Measurements from ENCODE around the gene KCNMA1.
A peak's percentile ranks its signal among the peaks of the same experiment; 100 is the strongest.

KCNMA1 gene

DNA sequence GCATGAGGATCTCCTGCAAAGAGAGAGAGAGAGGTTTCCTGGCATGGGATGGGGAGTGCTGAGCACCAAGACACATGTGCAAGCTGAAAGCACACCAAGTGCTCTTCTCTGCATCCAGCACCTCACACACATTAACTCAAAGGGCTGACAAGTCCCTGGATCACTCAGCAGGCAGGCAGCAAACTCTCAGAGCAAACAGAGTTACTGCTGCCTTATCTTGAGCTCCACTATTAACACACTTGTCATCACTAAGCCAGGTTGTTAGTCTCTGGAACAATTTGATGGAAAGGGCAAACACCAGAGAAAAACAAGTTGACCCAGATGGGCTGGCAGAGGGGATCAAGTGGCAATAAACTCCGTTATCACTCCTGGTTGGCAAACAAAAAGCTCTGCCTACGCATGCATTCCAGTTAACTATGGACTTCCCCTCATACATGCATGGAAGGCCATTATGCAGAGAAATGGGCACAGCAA lies 349.9 kb downstream of the KCNMA1 start:
- DNase-seq, result no peak

DNA sequence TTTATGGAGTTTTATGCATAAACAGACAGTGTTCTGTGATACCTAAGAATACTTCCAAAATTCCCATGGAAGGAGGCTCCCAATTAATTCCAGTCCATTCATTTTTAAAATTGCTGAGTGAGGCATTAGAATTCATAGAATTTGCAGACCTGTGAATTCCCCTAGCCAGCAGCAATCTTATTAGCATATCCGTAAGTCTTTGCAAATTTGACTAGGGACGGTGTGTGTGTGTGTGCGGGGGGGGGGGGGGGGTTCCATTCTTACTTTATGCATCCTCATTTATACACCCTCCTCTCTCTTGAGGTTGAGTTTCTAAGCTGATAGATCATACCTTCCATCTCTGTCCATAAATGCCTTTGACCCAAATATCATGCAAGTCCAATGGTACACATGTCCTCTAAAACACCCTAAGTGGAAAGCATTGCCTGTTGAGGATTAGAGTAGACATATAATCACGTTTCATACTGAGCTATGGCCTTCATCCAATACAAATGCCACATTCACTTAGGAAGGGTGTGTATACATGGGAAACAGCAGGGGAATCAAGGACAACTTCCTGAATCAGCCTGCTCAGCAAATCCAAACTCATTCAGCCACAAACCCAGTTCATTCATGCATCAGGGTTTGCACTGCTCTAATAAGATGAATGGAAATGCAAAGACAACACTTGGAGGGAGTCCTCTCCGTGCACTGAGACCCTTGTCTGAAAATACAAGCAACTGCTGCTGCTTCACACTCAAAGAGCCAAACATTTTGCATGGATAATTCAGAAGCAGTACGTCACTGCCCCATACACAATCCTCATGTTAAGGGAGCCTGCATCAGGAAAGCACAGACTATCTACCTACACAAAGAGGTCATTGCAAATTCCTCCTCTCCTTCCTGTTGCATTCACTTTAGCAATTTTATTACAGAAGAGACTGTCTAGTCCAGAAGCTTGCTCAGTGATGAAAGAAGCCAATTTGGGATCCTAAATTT lies 350.8 kb downstream of the KCNMA1 start:
- no peak for DNase-seq

DNA sequence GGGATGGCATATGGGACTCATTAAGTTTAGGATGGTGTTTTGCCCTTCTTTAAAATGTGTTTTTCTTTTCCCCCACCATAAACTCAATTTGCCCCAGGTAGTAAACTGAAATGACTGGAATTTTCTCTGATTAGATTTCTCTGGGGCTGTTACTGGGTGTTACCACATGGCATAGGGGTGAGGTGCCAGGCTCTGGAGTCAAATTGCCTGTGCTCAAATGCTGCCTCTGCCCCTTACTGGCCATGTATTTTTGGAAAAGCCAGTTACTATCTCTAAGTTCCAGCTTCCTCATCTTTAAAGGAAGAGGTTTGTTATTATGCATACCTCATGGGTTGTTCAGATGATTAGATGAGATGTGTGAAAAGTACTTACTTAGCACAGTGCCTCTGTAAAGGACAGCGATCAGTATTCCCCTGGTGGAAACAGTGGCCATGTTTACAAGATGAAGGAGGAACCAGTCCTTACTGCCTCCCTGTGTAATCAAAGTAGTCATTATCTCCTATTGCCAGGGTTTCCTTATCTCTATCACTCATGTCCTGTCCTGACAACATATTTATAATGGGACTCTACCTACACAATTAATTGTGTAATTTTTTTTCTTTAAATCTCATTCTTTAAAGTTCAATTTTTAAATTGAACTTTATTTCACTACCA lies 352.0 kb downstream of the KCNMA1 start:
- no peak for DNase-seq

DNA sequence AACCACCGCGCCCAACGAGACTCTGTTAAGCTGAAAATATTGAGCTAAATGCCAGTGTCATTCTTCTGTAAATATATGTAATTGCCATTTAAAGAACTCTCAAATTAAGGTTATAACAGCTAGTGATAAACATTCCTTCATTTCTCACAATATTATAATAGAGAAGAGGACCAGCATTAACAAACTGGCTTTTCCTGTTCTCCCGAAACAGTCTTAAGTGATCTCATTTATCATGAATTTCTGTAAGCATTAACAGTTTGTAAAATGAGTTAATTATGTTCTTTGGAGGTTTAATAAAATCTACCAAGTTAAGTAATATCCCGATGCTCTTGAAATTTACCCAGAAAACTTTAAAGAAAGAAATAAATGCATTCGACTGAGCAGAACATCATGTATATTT lies 352.8 kb downstream of the KCNMA1 start:
- DNase-seq, result no peak

DNA sequence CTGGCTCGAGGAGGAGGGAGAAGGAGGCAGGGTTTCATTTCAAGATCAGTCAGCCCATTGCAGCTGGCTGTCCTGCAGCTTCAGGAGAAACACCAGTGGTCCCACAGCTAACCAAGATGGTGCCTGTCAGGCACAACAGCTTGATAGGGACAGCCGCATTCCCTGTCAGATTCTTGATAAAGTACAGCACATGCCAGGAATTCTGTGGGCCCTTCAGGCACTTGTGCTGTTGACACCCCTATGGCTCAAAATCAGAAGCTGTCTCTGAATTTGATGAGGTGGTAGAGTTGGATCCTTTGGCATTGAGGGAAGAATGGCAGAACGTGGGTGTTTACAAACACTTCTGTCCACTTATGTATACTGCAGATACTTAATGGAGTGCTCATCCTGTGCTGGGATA lies 354.3 kb downstream of the KCNMA1 start:
- no peak for DNase-seq

DNA sequence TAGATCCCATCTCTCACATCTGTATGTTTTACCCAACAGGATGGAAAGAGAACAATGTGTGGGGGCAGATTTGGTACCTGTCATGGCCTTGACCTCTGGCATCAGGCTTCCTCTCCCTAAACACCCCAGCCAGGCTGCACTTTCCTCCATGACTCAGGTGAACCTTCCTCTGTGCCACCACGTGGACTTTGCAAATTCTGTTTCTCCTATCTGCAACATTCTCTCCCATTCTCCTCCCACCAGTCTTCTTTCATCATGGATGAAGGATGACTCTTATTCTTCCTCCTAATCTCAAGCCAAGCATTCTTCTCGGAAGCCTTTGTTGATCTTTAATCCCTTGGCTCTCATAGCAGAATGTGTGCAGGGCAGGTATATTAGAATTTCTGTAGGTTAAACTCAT lies 355.4 kb downstream of the KCNMA1 start:
- no peak for DNase-seq

DNA sequence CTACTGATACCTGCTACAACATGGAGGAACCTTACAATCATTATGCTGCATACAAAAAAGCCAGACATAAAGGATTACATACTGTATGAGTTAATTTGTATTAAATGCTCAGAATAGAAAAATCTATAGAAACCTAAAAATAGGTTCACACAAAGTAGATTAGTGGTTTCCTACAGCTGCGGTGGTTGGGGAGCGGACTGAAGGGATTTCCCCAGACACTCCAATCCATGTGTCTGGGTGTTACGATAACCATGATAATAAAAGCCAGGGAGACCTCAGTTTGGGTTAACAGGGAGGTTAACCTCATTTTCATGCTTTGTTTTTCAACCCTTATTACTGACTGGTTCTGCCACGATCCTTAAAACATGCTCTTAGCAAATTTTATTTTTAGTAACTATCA lies 355.9 kb downstream of the KCNMA1 start:
- peak; percentile 14 for DNase-seq

DNA sequence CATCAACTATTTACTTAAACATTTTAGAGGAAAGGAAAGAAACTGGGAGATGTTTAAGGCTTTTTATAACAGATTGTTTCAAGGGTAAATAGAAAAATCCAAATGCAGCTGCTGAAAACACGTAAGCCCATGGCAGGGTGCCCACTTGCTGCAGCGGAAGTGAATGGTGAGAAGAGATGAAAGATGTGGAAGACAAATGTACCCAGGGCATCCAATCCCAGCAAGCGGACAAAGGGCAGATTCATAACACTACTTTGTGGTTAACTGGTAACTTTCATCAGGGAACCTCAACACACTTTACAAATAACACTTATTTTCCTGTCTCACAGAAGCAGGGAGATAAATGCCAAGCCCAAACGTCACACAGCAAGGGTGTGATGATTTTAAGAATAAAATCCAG lies 358.4 kb downstream of the KCNMA1 start:
- DNase-seq, result no peak

DNA sequence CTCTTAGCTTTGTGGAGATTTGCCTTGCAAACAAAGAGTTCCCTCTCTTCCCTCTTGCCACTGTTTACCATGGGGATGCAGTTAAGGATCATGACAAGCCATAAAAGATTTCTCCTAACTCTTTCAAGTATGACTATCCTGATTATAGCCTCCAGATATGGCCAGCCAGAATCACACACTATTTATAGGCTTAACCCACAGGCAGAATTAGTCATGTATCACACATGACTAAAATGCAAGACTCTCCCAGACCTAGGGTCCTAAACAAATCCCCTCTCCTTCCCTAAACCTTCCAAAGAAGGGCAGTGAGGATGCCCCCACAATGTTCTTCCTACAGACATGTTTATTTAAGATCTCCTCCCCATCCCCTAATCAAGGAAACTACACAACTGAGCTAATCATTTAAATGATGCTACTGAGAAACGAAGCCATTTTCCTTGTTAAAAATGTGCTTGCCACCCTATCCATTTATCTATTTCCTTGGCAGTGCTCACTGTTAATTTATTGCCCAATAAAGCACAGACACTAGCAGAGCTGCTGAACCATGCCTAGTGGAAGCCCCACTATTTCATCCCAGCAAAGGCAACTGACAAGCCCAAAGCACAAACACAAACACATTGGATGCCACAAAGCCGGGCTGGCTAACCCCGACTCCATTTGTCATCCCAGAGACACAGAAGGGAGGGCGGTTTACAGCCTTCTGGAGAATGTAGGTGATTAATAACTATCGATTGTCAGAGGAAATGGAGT lies 363.4 kb downstream of the KCNMA1 start:
- peak; percentile 13 for DNase-seq

DNA sequence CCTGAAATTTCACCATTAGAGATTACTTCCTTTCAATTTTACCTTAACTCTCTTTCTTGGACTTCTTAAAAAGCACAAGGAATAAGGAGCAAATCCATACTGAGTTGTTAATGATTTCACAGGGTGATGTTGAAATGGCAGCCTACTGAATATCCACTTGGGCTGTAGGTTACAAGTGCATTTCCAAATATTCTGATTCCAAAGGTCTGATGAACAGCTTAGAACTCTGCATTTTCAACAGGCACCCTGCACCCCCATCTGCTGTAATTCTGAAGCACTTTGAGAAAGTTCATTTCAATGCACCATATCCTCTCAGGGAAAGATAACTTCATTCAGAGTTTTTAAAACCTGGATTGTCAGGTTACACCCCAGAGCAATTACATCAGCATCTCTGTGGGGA lies 368.4 kb downstream of the KCNMA1 start:
- no peak for DNase-seq

DNA sequence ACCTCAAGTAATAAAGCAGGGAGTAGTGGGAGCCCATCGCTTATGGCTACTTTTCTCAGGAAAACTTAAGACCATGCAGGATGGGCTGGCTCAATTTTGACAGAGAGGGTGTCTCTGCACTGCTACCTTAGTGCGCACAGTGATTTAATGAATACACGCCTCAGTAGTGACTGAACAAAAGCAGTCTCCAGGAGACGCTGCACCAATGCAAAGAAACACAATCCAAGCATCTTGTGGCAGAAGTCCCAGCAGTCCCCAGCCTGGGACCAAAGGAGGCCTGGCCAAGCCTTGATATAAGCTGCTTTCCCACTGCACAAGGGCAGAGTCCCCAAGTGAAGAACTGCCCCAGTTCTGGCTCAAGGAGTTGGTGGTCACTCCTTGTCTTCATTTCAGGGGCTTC lies 368.9 kb downstream of the KCNMA1 start:
- DNase-seq, result no peak

DNA sequence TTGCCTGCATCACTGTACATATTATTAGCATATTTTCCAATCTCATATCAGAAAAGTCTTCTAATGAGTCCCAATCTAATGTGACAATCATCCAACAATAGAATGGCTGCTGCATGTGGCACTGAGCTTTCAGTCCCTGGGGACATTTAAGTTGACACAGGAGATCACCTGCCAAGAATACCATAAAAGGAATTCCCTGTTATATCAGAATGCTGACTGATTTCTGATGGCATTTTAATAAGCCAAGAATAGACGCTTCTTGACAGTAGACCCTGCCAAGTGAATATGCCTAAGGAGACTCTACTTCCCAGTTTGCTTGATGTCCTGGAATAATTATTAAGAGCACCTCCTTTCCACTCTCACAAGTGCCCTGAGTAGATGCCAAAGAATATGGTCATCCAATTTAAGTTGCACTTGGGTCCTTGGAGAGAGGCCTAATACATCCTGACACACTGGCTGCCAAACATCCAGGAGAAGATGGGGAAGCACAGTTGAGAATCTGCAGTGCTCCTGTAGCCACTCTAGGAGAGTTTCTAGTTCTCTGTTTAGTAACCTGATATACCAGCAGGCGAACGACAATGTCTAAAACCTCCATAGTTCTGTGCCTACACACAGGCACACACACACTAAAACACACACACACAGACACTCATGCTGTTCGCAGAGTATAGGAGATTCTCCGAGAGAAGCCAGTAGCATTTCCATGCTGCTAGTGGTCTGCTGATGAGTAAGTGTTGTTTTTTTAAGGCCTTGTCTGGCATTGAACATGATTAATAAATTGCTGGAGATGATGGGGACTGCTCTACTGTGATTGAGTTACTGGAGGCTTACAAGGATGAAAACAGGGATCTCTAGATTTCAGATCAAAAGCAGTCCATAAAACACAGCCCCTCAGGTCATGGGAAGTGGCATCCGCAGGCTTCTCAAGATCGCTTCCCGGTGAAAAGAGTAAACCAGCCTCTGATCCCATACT lies 369.6 kb downstream of the KCNMA1 start:
- no peak for DNase-seq

DNA sequence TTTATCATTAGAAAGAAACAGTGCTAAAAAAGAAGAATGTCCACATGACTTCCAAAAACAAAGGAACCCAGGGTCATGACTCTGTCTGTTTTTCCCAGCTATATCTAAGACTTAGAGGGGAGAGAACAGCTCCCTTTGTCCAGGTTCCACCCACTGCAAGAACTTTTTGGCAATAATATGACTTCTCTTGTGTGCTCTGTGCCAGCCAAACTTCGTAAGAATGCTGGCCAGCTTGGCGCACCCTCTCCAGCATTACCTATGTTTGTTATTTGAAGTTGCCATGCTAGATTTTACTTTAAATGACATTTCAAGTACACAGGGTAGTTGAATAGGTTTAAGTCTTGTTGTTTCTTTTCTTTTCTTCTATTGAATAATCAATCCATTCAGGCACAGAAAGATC lies 371.4 kb downstream of the KCNMA1 start:
- DNase-seq, result no peak

DNA sequence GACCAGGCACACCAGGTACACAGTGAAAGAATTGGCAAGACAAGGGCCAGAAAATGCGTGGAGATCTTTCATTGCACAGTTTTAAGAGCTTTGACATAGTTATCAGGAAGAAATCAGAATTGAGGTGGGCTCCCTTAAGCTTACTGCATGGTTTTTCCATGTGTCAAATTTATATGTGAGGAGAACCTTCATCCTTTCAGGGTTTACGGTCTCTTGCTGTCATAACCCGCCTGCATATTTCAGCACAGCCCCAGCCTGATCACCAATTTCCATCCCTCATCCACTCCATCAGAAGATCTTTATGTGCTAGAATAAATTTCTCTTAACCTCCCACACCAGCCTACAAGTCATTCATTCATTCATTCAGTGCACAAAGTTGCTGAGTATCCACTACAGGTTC lies 373.1 kb downstream of the KCNMA1 start:
- no peak for DNase-seq

DNA sequence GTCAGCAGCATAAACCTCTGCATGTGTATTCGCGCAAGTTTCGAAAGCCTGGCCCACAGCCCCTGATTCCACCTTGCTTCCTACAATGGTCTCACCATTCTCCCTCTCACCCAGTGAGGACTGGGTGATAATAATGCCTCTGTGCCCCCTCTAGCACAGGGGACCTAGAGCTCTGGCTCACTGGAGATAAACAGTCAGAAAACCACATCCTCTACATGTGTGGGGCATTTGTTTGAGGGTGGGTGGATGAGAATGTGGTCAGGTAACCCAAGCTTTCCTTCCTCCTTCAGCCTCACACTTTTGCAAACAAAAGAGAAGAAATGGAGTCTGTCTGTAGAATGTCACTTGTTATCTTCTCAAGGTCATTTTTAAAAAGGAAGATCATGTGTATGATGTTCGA lies 373.5 kb downstream of the KCNMA1 start:
- DNase-seq, result no peak

DNA sequence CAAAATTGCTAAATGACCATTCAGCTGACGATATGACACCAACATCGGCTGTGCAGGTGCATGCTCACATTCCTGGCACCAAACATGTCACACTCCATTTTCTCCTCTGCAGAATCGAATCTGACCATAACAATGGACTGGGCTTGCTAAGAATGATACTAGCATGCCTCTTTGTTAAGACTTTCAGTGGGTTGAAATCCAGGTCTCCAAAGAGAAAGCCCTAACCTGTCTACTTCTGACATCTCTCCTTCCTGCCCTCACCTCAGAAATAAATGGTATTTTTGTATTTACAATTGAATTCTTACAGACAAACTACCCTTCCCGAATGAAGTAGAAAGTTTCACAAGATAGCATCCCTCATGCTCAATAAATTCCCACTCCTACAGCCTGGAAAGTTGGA lies 373.9 kb downstream of the KCNMA1 start:
- no peak for DNase-seq

DNA sequence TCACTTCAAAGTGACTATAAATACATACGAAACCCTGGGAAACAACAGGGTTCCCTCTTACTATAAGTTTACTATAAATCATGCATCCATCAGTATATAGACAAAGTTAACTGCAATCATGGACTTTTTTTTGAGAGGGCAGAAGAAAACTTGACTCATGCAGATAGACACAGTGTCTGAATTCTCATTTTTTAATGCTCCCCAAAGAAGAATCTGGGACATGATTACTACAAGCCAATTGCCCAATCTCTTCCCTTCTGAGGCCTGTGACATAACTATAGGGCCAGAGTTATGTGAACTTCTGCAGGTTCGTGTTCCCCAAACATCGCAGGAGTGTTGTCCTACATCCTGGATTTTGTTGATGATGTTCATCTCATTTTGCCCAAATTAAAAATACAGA lies 376.5 kb downstream of the KCNMA1 start:
- DNase-seq, result no peak

DNA sequence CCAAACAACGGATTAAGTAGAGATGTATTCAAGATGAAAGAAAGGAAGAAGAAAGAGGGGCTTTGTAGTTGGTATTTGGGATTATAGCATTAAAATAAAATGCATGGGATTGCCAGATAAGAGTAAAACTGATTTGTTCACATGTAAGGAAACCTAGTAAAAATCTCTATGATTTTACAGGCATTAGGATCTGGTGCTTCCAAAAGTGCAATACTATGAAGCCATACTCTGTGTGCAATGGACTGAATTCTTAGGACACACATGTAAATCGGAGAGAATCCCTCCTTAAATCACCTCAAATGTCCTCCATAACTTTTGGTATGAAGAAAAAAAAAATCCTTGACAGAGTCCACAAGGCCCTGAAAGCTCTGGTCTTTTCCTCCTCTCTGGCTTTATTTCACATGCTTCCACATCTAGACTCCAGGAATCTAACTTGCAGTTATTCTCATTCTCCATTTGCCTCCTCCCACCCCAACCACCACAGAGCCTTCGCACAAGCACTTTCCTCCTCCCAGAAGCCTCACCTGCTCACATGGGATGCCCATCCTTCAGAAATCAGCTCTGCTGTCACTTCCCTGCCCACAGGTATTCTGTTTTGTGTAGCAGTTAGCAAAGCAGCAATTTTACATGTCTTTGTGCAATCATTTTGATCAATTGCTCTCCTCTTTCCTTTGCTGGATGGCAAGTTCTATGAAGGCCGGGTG lies 378.3 kb downstream of the KCNMA1 start:
- DNase-seq, result no peak

DNA sequence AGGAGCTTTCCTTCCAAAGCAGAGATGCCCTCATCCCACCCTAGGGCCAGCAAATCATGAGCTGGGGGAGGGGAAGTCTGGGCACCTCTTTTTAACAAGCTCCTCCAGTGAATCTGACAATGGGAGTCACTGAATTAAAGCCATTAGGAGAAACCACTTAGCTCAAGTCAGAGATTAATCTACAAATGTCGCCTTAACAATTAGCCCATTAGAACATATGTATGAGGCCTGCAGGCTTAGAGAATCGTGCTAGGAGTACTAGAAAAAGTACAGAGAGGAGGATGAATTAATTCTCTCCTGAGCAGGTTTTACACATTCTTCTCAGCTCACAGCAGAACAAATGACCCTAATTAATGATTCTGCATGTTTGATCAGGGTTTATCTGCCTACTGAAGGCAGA lies 381.3 kb downstream of the KCNMA1 start:
- DNase-seq, result no peak

DNA sequence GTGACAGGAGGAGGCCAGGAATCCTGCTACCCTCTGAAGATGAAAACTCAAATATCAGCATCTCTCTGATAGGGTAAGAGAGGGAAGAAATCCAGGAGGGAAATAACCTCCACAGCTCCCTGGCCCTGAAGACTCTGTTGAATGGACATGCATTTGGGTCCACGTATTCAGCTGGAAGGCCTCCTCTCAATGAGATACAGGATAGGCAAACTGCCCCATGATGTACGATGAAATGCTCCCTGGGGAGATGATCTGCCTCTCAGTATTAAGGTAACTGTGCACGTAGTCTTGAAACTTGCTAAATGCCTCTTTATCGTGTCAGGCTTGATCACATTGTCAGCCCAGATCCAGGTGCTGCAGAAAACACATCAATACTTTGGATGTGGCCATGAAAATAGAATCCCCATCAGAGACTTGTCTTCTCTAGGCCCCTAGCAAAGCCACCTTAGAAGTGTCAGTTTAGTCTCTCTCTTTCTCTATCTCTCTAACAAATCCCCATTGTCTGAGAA lies 384.0 kb downstream of the KCNMA1 start:
- DNase-seq, result no peak

DNA sequence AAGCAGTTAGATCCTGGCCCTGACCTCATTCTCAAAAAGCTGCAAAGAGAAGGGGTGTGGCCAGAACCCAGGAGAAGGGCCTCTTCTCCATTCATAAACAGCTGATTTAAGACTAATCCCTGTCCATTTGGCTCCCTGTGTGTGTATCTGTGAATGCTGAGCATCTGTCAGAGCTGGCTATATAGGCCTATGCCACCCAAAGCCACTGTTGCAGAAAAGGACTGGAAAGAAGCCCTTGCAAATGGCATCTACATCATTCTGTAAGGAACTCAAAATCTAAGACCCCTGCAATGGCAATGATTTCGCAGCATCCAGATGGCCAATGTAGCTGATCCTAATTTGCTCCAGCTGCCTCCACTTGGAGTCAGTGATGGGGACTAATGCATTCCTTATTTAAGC lies 384.5 kb downstream of the KCNMA1 start:
- DNase-seq, result no peak

Measured in MV-4-11 (cell line).